Neural cell (in vitro differentiated cells): ENCODE data around the gene CASP9. TPM values are rescaled to one million over a fixed set of nuclear protein-coding genes. Genes with fewer than 3 reads are reported as not detected.

Source experiments
- H2AFZ ChIP-seq: fragments of 200-600, 300-800 bp; sonication (generic), shearing (Covaris generic); 2 replicates; pipeline ENCODE4 v1.6.0; 2014; ENCODE audit warnings: low read depth, mild to moderate bottlenecking, antibody characterized with exemption, low read length, moderate library complexity
- H3F3A ChIP-seq: fragments of 200-600 bp; shearing (Covaris generic); 2 replicates; pipeline ENCODE4 v1.6.1; 2016; ENCODE audit warnings: mild to moderate bottlenecking, moderate library complexity, mixed read lengths, antibody characterized with exemption, low read length; ENCODE audit not compliant: insufficient read depth, poor library complexity, severe bottlenecking
- H3K27ac ChIP-seq: fragments of 200-600, 300-800 bp; sonication (generic), shearing (Covaris generic); 2 replicates; pipeline ENCODE4 v1.5.1; 2014; ENCODE audit warnings: mild to moderate bottlenecking, low read length, moderate library complexity
- H3K27me3 ChIP-seq: fragments of 300-800, 200-600 bp; sonication (generic), shearing (Covaris generic); 2 replicates; pipeline ENCODE4 v1.6.0; 2014; ENCODE audit warnings: mild to moderate bottlenecking, low read depth, low read length, moderate library complexity; ENCODE audit not compliant: insufficient read depth
- H3K36me3 ChIP-seq: fragments of 300-800, 200-600 bp; sonication (generic), shearing (Covaris generic); 2 replicates; pipeline ENCODE4 v1.5.1; 2014; ENCODE audit warnings: mild to moderate bottlenecking, antibody characterized with exemption, low read length, moderate library complexity; ENCODE audit not compliant: insufficient read depth
- H3K4me2 ChIP-seq: fragments of 300-800, 200-600 bp; sonication (generic), shearing (Covaris generic); 2 replicates; pipeline ENCODE4 v1.6.0; 2014; ENCODE audit warnings: mild to moderate bottlenecking, low read length
- H3K4me3 ChIP-seq: fragments of 300-800, 200-600 bp; sonication (generic), shearing (Covaris generic); 2 replicates; pipeline ENCODE4 v1.5.1; 2014; ENCODE audit warnings: mild to moderate bottlenecking, low read length, moderate library complexity
- H3K79me2 ChIP-seq: fragments of 200-600 bp; shearing (Covaris generic); replicated peaks from 2 replicates; pipeline ENCODE4 v1.6.0; 2014; ENCODE audit warnings: mild to moderate bottlenecking, low read length, moderate library complexity; ENCODE audit not compliant: insufficient read depth
- H3K9ac ChIP-seq: fragments of 300-800, 200-600 bp; sonication (generic), shearing (Covaris generic); 2 replicates; pipeline ENCODE4 v1.6.1; 2016; ENCODE audit warnings: mild to moderate bottlenecking, low read length, mixed read lengths
- H3K9me2 ChIP-seq: fragments of 200-600 bp; shearing (Covaris generic); 2 replicates; pipeline ENCODE4 v1.6.1; 2016; ENCODE audit warnings: mild to moderate bottlenecking, low read length, mixed read lengths; ENCODE audit not compliant: insufficient read depth
- H3K9me3 ChIP-seq: fragments of 200-600, 300-800 bp; sonication (generic), shearing (Covaris generic); 2 replicates; pipeline ENCODE4 v1.6.1; 2016; ENCODE audit warnings: mild to moderate bottlenecking, mixed run types, low read length, moderate library complexity, mixed read lengths
- H4K20me1 ChIP-seq: fragments of 200-600 bp; shearing (Covaris generic); 2 replicates; pipeline ENCODE4 v1.6.1; 2016; ENCODE audit warnings: mild to moderate bottlenecking, mixed run types; ENCODE audit not compliant: insufficient read depth
- CTCF ChIP-seq: fragments of 450-650 bp; IDR thresholded peaks from 2 replicates; pipeline ENCODE4 v1.5.1; 2014; ENCODE audit warnings: antibody characterized with exemption, mild to moderate bottlenecking, moderate library complexity; ENCODE audit not compliant: poor library complexity, severe bottlenecking
- EP300 ChIP-seq: fragments of 450-650 bp; conservative IDR thresholded peaks from 2 replicates; pipeline ENCODE4 v1.6.1; 2014; ENCODE audit warnings: antibody characterized with exemption, mild to moderate bottlenecking, moderate library complexity; ENCODE audit not compliant: poor library complexity, severe bottlenecking
- EZH2 ChIP-seq: fragments of 200-600, 300-800 bp; shearing (Covaris generic), sonication (generic); IDR thresholded peaks from 2 replicates; pipeline ENCODE4 v1.6.1; 2014; ENCODE audit warnings: antibody characterized with exemption, low read length, borderline replicate concordance, mild to moderate bottlenecking; ENCODE audit not compliant: insufficient read depth, poor library complexity, severe bottlenecking
- MXI1 ChIP-seq: fragments of 450-650 bp; conservative IDR thresholded peaks from 2 replicates; pipeline ENCODE4 v1.6.1; 2014; ENCODE audit warnings: antibody characterized with exemption, mild to moderate bottlenecking; ENCODE audit not compliant: poor library complexity, severe bottlenecking
- POLR2AphosphoS5 ChIP-seq: IDR thresholded peaks from 2 replicates; pipeline ENCODE4 v1.6.1; 2012
- RAD21 ChIP-seq: fragments of 450-650 bp; conservative IDR thresholded peaks from 2 replicates; pipeline ENCODE4 v1.6.1; 2014; ENCODE audit warnings: antibody characterized with exemption, mild to moderate bottlenecking, moderate library complexity
- REST ChIP-seq: IDR thresholded peaks from 2 replicates; pipeline ENCODE4 v1.6.1; 2012; ENCODE audit warnings: borderline replicate concordance
- SMC3 ChIP-seq: fragments of 450-650 bp; conservative IDR thresholded peaks from 2 replicates; pipeline ENCODE4 v1.6.1; 2014; ENCODE audit warnings: antibody characterized with exemption, mild to moderate bottlenecking, moderate library complexity; ENCODE audit not compliant: poor library complexity
- TAF1 ChIP-seq: IDR thresholded peaks from 2 replicates; pipeline ENCODE4 v1.6.1; 2012; ENCODE audit warnings: low read depth
- polyA plus RNA-seq: library from polyadenylated mRNA; depleted of rRNA; stranded (reverse); fragments of >200 nt; gene quantifications from 2 replicates; pipeline ENCODE4 v1.2.3, GENCODE V29; 2014

CASP9 gene
- polyA plus RNA-seq, 1 donor from 2014 or later, result 13.7 TPM

GRCh38 chr1:15510611-15511405, 13.2 kb downstream of the CASP9 start:
- H3K79me2 ChIP-seq, result no peaks in the 10 kb centered on the region
- H4K20me1 ChIP-seq, result no peaks in the 10 kb centered on the region
- no peaks in the 10 kb centered on the region for H3K9me2 ChIP-seq
- H3K27ac ChIP-seq, result no peak overlapping the region
- no peak overlapping the region for H2AFZ ChIP-seq
- H3K4me3 ChIP-seq, result no peak overlapping the region
- H3K9ac ChIP-seq, result no peak overlapping the region
- no peak for TF ChIP-seq EP300
- TF ChIP-seq MXI1, result no peak
- H3K4me2 ChIP-seq, result no peak overlapping the region
- no peaks in the 10 kb centered on the region for H3F3A ChIP-seq
- H3K36me3 ChIP-seq, result no peaks in the 10 kb centered on the region
- H3K9me3 ChIP-seq, result no peaks in the 10 kb centered on the region
- H3K27me3 ChIP-seq, result no peaks in the 10 kb centered on the region

- TF ChIP-seq EP300 (no peak), EZH2 (no peak), TAF1 (no peak), MXI1 (no peak), RAD21 (no peak), SMC3 (no peak), REST (no peak), POLR2AphosphoS5 (no peak), CTCF (no peak)
Measured at GRCh38 chr1:15509586-15509985, 14.4 kb downstream of the CASP9 start.

More at GRCh38 chr1:15509586-15509985, 14.4 kb downstream of the CASP9 start:
- H3K4me2 ChIP-seq, result no peak overlapping the region
- no peaks in the 10 kb centered on the region for H4K20me1 ChIP-seq
- no peaks in the 10 kb centered on the region for H3K27me3 ChIP-seq
- no peaks in the 10 kb centered on the region for H3K9me2 ChIP-seq
- no peak overlapping the region for H3K27ac ChIP-seq
- H2AFZ ChIP-seq, result no peak overlapping the region
- H3K9me3 ChIP-seq, result no peaks in the 10 kb centered on the region
- H3K9ac ChIP-seq, result no peak overlapping the region
- H3K79me2 ChIP-seq, result no peaks in the 10 kb centered on the region
- H3K36me3 ChIP-seq, result no peaks in the 10 kb centered on the region
- H3K4me3 ChIP-seq, result no peak overlapping the region
- H3F3A ChIP-seq, result no peaks in the 10 kb centered on the region
